HEK293T (cell line): ENCODE results near the gene GAS2L1.

Experiments
- CTCF ChIA-PET: fragments of 350-600 bp; formaldehyde crosslinking; extraction: SDS; loops from one replicate; lab custom pipeline; 2021; ENCODE audit warnings: antibody characterized with exemption, inconsistent platforms; lab: Yijun Ruan, JAX
- POLR2A ChIA-PET: fragments of 350-600 bp; formaldehyde crosslinking; extraction: SDS; loops from one replicate; lab custom pipeline; 2020; ENCODE audit warnings: antibody characterized with exemption, inconsistent platforms; lab: Yijun Ruan, JAX
- DNase-seq: peaks from one replicate; pipeline ENCODE4 v3.0.0; 2012; ENCODE audit warnings: mixed read lengths; ENCODE audit errors: extremely low spot score
- ARNT ChIP-seq: fragments of 450-650 bp; IDR thresholded peaks from 2 replicates; pipeline ENCODE4 v1.6.1; 2017; ENCODE audit warnings: mild to moderate bottlenecking
- BHLHE40 ChIP-seq: fragments of 450-650 bp; IDR thresholded peaks from 2 replicates; pipeline ENCODE4 v1.6.1; 2016; ENCODE audit warnings: mild to moderate bottlenecking, moderate library complexity, borderline replicate concordance
- CTBP1 ChIP-seq: fragments of 450-650 bp; IDR thresholded peaks from 2 replicates; pipeline ENCODE4 v1.6.1; 2016; ENCODE audit warnings: borderline replicate concordance
- ELF4 ChIP-seq: fragments of 450-650 bp; IDR thresholded peaks from 2 replicates; pipeline ENCODE4 v1.6.1; 2017; ENCODE audit warnings: antibody characterized with exemption
- FOXA1 ChIP-seq: fragments of 450-650 bp; IDR thresholded peaks from 2 replicates; pipeline ENCODE4 v1.6.1; 2016; ENCODE audit warnings: mild to moderate bottlenecking
- FOXK2 ChIP-seq: fragments of 450-650 bp; IDR thresholded peaks from 2 replicates; pipeline ENCODE4 v1.6.1; 2016; ENCODE audit warnings: mild to moderate bottlenecking
- FOXM1 ChIP-seq: fragments of 450-650 bp; IDR thresholded peaks from 2 replicates; pipeline ENCODE4 v1.6.1; 2017; ENCODE audit warnings: mild to moderate bottlenecking, borderline replicate concordance
- HDGF ChIP-seq: fragments of 450-650 bp; IDR thresholded peaks from 2 replicates; pipeline ENCODE4 v1.6.1; 2017; ENCODE audit warnings: antibody characterized with exemption, borderline replicate concordance
- L3MBTL2 ChIP-seq: fragments of 450-650 bp; conservative IDR thresholded peaks from 2 replicates; pipeline ENCODE4 v1.6.1; 2016; ENCODE audit warnings: mild to moderate bottlenecking
- LEF1 ChIP-seq: fragments of 450-650 bp; IDR thresholded peaks from 2 replicates; pipeline ENCODE4 v1.6.1; 2017; ENCODE audit warnings: mild to moderate bottlenecking, borderline replicate concordance
- NFRKB ChIP-seq: fragments of 450-650 bp; IDR thresholded peaks from 2 replicates; pipeline ENCODE4 v1.6.1; 2016; ENCODE audit warnings: mild to moderate bottlenecking, moderate library complexity
- SP1 ChIP-seq: fragments of 450-650 bp; IDR thresholded peaks from 2 replicates; pipeline ENCODE4 v1.6.1; 2017
- SUZ12 ChIP-seq: fragments of 450-650 bp; IDR thresholded peaks from 2 replicates; pipeline ENCODE4 v1.6.1; 2016; ENCODE audit warnings: mild to moderate bottlenecking
- TARDBP ChIP-seq: fragments of 450-650 bp; IDR thresholded peaks from 2 replicates; pipeline ENCODE4 v1.6.1; 2016
- ZNF384 ChIP-seq: fragments of 450-650 bp; IDR thresholded peaks from 2 replicates; pipeline ENCODE4 v1.6.1; 2016
- TF ChIP-seq, protein P1 (sequence below): fragments of 450-650 bp; IDR thresholded peaks from 2 replicates; pipeline ENCODE4 v1.6.1; 2016

Gene GAS2L1

DNA sequence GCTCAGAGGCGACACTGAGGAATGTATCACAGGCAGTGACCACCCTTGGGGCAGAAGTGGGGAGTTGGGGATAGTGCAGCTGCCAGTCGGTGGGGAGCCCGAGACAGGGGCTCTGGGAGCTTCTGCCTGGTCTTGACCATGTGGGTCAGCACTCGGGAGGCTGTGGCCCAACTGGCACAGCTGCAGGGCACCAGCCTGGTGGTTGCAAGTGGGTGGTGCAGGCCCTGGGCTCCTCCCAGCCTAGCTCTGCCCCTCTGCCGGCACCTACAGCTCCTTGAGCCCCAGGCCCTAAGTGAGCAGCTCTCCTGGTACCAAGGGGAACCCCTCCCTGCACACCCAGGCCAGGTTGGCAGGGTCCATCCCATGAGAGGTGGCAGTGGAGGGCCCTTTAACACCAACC lies 21.6 kb downstream of the GAS2L1 start:
- ChIA-PET CTCF (interaction anchor here (1.2 kb wide), 1 partner anchor 15 kb away, joined by 4 read pairs; no protein-coding TSS in a partner anchor), POLR2A (no interaction called here)
- no peak for DNase-seq
- no peak for TF ChIP-seq NFRKB
- TF ChIP-seq, protein P1, sequence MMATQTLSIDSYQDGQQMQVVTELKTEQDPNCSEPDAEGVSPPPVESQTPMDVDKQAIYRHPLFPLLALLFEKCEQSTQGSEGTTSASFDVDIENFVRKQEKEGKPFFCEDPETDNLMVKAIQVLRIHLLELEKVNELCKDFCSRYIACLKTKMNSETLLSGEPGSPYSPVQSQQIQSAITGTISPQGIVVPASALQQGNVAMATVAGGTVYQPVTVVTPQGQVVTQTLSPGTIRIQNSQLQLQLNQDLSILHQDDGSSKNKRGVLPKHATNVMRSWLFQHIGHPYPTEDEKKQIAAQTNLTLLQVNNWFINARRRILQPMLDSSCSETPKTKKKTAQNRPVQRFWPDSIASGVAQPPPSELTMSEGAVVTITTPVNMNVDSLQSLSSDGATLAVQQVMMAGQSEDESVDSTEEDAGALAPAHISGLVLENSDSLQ, result no peak
- no peak for TF ChIP-seq ARNT
- TF ChIP-seq TARDBP, result no peak
- TF ChIP-seq FOXA1, result no peak
- no peak for TF ChIP-seq BHLHE40
- no peak for TF ChIP-seq ZNF384
- no peak for TF ChIP-seq SUZ12
- no peak for TF ChIP-seq L3MBTL2
- no peak for TF ChIP-seq CTBP1
- no peak for TF ChIP-seq LEF1
- TF ChIP-seq FOXK2, result no peak
- no peak for TF ChIP-seq HDGF
- no peak for TF ChIP-seq ELF4
- no peak for TF ChIP-seq SP1

DNA sequence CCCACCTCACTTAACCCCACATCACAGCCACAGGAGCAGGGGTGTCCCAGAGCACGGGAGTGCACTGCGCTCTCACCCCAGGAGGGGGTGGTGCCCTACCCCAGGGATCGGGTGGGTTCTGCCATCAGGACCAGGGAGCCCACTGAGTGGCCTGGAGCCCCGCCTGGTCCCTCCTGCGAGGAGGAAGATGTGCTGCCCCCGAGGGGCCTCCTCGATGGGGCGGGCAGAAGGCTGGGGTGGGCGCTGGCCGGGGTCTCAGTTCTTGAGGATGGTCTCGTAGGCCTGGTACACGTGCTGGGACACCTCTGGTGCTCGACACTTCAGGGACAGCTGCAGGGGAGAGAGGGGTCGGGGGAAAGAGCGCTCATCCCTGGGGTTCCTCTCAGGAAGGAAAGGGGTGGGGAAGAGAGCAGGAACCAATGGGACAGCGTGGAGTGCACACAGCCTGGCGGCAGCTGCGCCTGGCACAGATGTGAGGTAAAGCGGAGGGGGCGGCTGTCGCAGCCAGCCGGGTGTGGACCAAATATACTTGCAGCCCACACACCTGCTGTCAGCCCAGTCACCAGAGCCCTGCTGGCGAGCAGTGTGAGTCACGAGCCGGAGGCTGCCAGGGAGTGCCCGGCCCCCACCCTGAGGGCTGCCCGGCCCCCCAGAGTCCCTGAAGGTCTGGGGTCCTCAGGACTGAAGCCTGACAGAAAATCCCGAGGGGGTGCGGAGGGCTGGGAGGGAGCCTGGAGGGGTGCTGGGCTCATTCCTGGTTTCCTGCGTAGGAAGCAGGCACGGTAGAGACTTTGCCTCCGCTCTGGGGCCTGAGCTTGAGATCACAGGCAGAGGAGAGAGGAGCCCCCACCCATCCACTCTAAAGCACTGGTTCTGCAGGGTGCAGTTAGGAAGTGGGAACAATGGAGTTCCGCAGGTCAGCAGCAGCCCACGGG lies 22.4 kb downstream of the GAS2L1 start:
- DNase-seq, result no peak
- TF ChIP-seq, protein P1, result no peak
- TF ChIP-seq CTBP1, result no peak
- TF ChIP-seq LEF1, result no peak
- no peak for TF ChIP-seq SUZ12
- TF ChIP-seq NFRKB, result no peak
- TF ChIP-seq L3MBTL2, result no peak
- no peak for TF ChIP-seq HDGF
- no peak for TF ChIP-seq SP1
- no peak for TF ChIP-seq FOXK2
- no peak for TF ChIP-seq TARDBP
- no peak for TF ChIP-seq ARNT
- no peak for TF ChIP-seq FOXA1
- no peak for TF ChIP-seq ZNF384
- no peak for TF ChIP-seq BHLHE40
- TF ChIP-seq FOXM1, result no peak
- TF ChIP-seq ELF4, result no peak
- POLR2A ChIA-PET, result no interaction called here
- CTCF ChIA-PET, result interaction anchor here (1.2 kb wide), 1 partner anchor 15 kb away, joined by 4 read pairs; no protein-coding TSS in a partner anchor

DNA sequence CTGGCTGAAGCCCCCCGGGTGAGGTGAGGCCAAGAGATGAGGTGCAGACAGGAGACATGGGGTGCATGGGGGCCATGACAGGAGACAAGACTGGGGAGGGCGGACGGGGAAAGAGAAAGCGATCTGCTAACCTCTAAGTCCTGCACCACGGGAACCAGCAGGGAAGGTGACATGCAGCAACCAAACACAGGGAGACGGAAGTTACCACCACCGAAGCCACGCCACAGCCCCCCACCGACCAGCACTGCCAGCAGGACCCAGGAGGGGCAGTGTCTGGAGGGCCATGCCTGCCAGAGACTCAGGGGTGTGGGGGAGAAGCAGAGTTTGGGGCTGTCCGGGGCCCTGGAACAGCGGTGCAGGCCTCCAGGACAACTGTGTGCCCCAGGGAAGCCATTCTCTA lies 23.1 kb downstream of the GAS2L1 start:
- CTCF ChIA-PET, result no interaction called here
- POLR2A ChIA-PET, result no interaction called here

DNA sequence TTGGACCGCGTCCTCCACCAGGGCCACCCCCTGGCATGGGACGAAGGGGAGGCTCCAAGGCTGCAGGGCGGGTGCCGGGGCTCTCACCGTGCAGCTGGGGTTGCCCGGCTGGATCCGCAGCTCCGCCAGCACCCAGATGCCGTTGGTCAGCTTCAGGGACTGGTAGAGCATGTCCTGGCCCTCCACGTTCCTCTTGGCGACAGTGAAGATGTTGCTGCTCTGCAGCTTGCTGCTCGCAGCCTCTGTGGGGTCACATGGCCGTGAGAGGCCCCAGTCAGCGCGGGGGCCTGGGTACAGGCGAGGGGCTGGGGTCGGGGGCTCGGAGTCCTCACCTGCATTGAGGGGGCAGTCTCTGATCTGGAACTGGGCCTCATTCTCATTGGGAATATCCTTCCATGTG lies 23.8 kb downstream of the GAS2L1 start:
- DNase-seq, result no peak
- CTCF ChIA-PET, result no interaction called here
- POLR2A ChIA-PET, result no interaction called here
- no peak for TF ChIP-seq FOXK2
- TF ChIP-seq ZNF384, result no peak
- TF ChIP-seq L3MBTL2, result no peak
- TF ChIP-seq SUZ12, result no peak
- TF ChIP-seq, protein P1, result no peak
- TF ChIP-seq NFRKB, result no peak
- TF ChIP-seq HDGF, result no peak
- no peak for TF ChIP-seq SP1
- no peak for TF ChIP-seq TARDBP
- no peak for TF ChIP-seq ARNT
- no peak for TF ChIP-seq FOXA1
- TF ChIP-seq ELF4, result no peak
- TF ChIP-seq CTBP1, result no peak
- TF ChIP-seq LEF1, result no peak
- no peak for TF ChIP-seq BHLHE40
- TF ChIP-seq FOXM1, result no peak

More for the DNA sequence above, 23.1 kb downstream of the GAS2L1 start:
- TF ChIP-seq FOXM1, result no peak
- TF ChIP-seq FOXK2, result no peak
- no peak for DNase-seq

DNA sequence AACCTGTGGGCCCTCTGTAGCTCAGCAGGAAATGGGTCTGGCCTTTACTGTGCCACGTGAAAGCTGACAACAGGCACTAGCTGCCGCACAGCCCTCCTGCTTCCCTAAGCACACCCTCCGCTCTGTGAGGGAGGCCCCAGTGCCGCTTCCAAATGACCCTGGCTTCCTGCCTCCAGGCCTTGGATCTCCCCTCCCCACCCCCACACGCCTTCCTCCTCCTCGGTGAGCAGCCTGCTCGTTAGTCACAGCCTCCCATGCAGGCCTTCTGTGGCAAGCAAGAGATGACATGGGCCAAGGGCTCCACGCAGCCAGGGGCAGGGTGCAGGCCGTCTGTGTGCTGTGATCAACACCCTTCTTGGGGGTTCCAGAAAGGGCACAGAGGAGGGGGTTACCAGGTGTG lies 24.3 kb downstream of the GAS2L1 start:
- CTCF ChIA-PET, result no interaction called here
- no peak for TF ChIP-seq ELF4
- TF ChIP-seq, protein P1, result no peak
- no peak for TF ChIP-seq CTBP1
- TF ChIP-seq ARNT, result no peak
- TF ChIP-seq L3MBTL2, result no peak
- no peak for TF ChIP-seq FOXM1
- no peak for TF ChIP-seq NFRKB
- TF ChIP-seq SP1, result no peak
- no peak for TF ChIP-seq BHLHE40
- TF ChIP-seq ZNF384, result no peak
- TF ChIP-seq SUZ12, result no peak
- TF ChIP-seq FOXK2, result no peak
- no peak for TF ChIP-seq LEF1
- TF ChIP-seq TARDBP, result no peak
- no peak for TF ChIP-seq FOXA1
- TF ChIP-seq HDGF, result no peak

More for the DNA sequence above, 24.3 kb downstream of the GAS2L1 start:
- POLR2A ChIA-PET, result no interaction called here
- no peak for DNase-seq
